Measurements from ENCODE around the gene ATG7.

GRCh38 chr3:11536132-11536935, 264.1 kb downstream of the ATG7 start:
- no peak for TF ChIP-seq CTCF (IDR thresholded peaks at IDR 0.05)
- no peak for TF ChIP-seq POLR2A (IDR thresholded peaks at IDR 0.05)

Measured in thyroid gland (tissue), 4 donors.